Endothelial cell of hepatic sinusoid (primary cell): Measurements from ENCODE around the gene LEF1.

ENCODE experiments used
- in situ Hi-C: cut with HindIII; loops from 2 replicates; pipeline ENCODE4 v1.10.0; 2017; ENCODE audit warnings: low sequenced_read_pairs

The LEF1 gene

GRCh38 chr4:108115168-108115526, 53.6 kb downstream of the LEF1 start:
- in situ Hi-C loops = no loop called here

GRCh38 chr4:108114503-108114902, 54.2 kb downstream of the LEF1 start:
- in situ Hi-C loops = no loop called here

GRCh38 chr4:108113229-108113628, 55.5 kb downstream of the LEF1 start:
- in situ Hi-C loops = no loop called here

- in situ Hi-C loops = no loop called here
These were observed 57.0 kb downstream of the LEF1 start for GRCh38 chr4:108111781-108112180.

GRCh38 chr4:108110450-108110849, 58.3 kb downstream of the LEF1 start:
- in situ Hi-C loops = no loop called here

GRCh38 chr4:108109997-108110416, 58.7 kb downstream of the LEF1 start:
- in situ Hi-C loops = no loop called here

GRCh38 chr4:108109111-108109510, 59.6 kb downstream of the LEF1 start:
- in situ Hi-C loops = no loop called here

GRCh38 chr4:108107729-108108382, 60.9 kb downstream of the LEF1 start:
- in situ Hi-C loops = no loop called here

GRCh38 chr4:108107101-108107500, 61.6 kb downstream of the LEF1 start:
- in situ Hi-C loops = no loop called here

- in situ Hi-C loops = no loop called here
These were observed 62.5 kb downstream of the LEF1 start for GRCh38 chr4:108106186-108106585.

GRCh38 chr4:108103099-108103862, 65.5 kb downstream of the LEF1 start:
- in situ Hi-C loops = no loop called here

GRCh38 chr4:108100827-108101226, 67.9 kb downstream of the LEF1 start:
- in situ Hi-C loops = no loop called here

GRCh38 chr4:108099838-108100237, 68.9 kb downstream of the LEF1 start:
- in situ Hi-C loops = no loop called here

- in situ Hi-C loops = no loop called here
These were observed 70.7 kb downstream of the LEF1 start for GRCh38 chr4:108097990-108098553.

GRCh38 chr4:108094923-108095482, 73.7 kb downstream of the LEF1 start:
- in situ Hi-C loops = no loop called here

GRCh38 chr4:108094131-108094530, 74.6 kb downstream of the LEF1 start:
- in situ Hi-C loops = no loop called here

- in situ Hi-C loops = no loop called here
These were observed 76.4 kb downstream of the LEF1 start for GRCh38 chr4:108092288-108092687.

GRCh38 chr4:108087293-108087967, 81.3 kb downstream of the LEF1 start:
- in situ Hi-C loops = no loop called here

- in situ Hi-C loops = no loop called here
These were observed 87.5 kb downstream of the LEF1 start for GRCh38 chr4:108081256-108081655.

- in situ Hi-C loops = no loop called here
These were observed 88.0 kb downstream of the LEF1 start for GRCh38 chr4:108080747-108081146.

GRCh38 chr4:108078024-108078733, 90.6 kb downstream of the LEF1 start:
- in situ Hi-C loops = no loop called here
